AG20443 (cell line): ENCODE data around the gene GLUL.
"Not testable (repeated sequence)": the region's sequence is repeated elsewhere in the genome, so short reads cannot be mapped to it uniquely, and the experiment has no call there.

ENCODE experiments used
- DNase-seq: peaks from one replicate; pipeline ENCODE4 v3.0.0; 2012; ENCODE audit warnings: low spot score, mixed read lengths

Gene GLUL

DNA sequence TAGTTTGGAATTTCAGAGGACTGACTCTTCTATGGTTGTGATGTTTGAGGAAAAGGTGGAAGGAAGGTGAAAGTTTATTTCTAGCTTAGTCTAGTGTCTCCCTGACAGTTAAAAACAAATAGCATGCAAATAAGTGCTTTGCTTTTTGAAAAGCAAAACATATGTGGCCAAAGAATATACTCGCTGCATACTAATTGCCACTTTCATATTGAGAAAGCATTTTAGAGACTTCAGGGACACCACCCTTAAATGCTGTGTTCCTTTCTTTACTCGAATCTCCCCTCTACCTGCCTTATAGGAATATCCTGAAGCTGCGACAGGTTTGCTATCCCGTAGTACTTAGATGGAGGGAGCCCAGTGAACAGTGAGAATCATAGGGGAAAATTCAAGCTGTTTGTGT is 23.2 kb downstream of the GLUL start:
- DNase-seq, result no peak

DNA sequence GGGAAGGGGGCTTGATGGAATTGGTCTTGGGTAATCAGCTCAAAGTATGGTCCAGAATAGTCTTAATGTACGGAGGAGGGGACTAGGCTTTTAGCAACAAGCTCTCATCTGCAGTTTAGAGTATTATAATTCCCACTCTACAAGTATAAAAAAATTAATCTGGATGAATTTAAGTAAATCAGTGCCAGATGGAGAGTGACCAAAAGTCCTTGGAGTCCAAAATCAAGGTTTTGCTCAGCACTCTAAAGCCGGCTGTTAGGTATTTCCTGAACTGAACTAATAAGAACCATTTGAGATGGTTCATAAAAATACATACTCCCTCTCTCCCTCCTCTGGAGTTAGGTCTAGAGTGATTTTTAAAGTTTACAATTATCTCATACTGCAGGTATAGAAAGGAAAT is 23.7 kb downstream of the GLUL start:
- no peak for DNase-seq

DNA sequence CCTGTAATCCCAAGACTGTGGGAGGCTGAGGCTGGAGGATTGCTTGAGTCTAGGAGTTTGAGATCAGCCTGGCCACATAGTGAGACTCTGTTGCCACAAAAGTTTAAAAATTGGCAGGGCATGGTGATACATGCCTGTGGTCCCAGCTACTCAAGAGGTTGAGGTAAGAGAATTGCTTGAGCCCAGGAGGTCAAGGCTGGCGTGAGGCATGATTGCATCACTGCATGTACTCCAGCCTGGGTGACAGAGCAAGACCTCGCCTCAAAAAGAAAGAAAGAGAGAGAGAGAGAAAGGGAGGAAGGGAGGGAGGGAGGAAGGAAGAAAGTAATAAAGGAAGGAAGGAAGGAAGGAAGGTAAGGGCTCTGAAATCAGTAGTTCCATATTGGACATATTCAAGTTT is 25.0 kb downstream of the GLUL start:
- no peak for DNase-seq

DNA sequence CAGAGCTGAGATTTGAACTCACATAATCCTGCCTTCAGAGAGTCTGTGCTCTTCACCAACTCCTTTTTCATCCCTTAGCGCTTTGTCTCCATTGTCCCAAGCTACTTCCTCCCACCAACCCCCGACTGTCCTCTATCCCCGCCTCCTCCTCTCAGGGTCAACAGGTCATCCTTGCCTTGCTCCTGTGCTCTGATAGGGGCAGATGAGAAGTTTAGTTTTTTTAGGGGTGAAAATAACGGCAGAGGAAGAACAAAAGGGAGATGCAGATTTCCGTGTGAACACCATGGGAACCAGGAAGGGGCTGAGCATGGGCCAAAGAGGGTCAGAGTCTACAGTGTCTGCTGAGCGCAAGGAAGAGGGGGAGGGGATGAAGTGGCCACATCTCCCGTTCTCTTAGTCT is 31.9 kb downstream of the GLUL start:
- DNase-seq, result no peak

DNA sequence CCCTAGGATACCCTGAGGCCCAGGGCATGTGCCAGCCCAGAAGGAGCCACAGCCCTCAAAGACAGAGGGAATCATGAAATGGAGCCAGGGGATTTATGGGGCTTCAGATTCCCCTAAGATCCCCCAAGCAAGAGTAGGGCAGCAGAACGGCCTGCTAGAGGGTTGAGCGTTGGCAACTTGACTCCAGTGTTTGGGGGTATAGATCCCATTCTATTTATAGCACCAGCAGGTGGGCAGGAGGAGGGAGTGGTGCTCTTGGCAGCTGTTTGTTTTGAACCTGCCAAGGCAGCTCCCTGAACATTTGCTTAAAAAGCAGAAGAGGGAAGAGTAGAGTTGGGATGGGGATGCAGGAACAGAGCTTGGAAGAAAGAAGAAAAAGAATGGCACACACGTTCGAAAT is 33.7 kb downstream of the GLUL start:
- DNase-seq, result no peak

DNA sequence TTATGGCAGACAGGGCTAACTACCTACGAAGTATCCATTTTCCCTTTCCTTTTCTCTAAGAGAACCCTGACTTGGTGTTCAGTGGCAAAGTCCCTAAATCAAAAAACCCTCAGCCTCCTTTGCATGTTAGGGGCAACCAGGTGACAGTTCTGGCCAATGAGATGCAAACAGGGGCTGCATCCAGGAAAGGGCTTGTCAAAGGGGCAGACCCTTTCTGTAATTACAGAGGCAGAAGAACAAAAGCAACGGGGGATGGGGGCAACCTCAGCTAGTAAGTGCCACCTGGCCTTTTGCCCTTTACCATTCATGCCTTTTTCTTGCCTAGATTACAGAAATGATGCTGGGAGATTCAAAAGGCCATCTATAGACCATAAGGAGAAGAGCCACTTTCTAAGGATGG is 34.4 kb downstream of the GLUL start:
- DNase-seq, result no peak

DNA sequence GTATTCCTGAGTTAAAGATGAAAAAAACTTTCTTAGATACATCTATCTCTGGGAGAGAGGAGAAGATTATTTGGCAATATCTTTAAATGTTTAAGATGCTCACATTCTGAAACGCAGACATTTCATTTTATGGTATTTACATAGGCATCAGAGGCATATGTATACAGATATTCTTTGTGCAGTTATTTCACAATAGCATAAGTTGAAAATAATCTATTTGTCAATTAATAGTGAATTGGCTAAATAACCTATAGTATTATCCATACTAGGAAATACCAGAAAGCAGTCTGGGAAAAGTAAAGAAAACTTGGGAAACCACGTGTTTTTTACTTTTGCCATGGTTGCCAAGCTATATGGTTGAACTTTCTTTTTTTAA is 35.9 kb downstream of the GLUL start:
- DNase-seq, result no peak

DNA sequence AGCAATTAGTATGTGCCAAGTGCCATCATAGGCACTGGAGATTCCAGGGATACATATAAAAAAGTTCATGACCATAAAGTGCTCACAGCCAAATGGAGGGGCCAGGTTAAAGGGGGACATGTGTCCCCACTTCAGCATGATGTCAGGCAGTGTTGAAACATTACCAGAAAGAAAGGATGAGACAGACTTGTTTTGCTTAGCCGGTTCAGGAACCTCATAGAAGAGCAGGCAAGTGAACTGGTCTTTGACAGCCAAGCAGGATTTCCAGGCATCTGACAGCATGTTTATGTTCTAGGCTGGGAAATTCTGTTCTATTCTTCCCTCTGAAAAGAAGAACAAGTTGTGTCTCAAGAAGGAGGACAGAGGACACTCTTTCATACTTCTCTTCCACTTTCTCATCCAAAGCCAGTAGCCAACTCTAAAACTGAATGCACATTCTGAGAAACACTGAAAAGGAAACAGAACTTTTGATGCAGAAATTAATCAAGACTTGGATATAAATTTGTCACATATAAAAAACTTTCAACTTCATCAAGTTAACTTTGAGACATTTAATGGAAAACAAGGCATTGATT is 39.7 kb downstream of the GLUL start:
- no peak for DNase-seq

DNA sequence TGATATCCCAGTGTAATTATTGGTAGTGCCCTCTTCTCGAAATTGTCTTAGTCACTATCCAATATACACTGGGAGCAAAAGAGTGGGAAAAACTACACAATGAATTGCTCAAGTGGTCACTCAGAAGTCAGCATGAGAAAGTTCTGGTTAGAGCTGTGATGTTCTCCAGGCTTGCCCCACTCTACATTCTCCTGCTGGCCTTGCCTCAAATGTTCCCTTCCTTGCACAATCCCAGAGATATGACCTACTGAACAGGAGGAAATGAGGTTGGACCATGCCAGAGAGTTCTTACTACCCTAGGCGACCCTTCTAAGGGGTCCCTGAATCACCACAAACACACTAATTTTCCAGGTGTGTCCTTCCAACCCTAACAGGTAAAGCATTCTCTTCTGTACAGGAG is 40.8 kb downstream of the GLUL start:
- DNase-seq, result no peak

DNA sequence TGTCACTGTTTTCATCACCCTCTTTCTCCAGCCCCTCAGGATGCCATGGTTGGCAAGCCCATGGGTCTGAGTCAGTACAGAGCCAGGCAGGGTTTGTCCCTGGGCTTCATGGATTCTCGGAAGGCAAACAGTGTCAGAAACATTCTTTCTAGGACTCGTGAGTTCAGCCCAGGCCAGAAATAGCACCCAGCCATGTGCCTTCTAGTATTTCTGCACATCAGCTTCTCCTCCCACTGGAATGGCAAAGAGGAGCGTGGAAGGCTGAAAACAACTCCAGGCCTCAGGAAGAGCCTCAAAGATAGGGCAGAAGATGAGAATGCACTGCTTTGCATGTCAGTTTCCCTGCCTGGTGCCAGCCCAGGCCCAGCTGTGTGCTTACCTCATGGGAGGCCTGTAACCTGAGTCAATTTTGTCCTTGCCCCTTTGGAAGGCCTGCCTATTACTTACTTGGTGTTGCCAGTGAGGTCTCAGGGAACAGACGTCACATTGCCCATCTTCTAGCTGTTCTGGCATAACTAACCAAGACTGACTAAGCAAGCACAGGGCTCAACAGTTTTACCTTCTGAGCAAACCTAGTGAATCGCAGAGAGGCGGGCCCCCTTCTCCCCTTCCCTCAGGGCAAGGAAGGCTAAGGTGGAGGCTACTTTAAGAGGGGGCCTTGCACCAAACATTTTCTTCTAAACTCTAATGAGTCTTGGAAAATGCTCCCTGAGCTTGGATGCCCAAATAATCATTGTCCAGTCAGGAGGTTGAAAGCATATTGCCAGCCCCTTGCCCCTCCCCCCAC is 42.4 kb downstream of the GLUL start:
- peak; percentile 48 for DNase-seq

DNA sequence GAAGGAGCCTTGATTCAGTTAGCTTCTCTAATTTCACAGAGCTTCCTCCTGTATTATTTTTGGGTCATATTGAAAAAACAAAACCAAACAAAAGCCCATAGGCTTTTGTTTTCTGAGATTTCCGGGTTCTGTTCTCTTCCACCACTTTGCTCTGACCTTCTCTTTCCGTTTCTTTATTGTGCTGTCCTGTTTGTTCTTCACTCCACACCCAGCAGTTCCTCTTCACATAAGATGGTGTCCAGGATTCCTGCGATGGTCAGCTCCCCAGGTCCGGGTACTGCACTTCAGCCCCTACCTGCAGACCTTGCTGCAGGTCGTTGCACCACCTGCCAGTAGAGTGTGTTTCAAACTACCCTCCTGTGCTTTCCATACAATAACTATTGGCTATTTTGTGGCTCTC is 44.6 kb downstream of the GLUL start:
- no peak for DNase-seq

DNA sequence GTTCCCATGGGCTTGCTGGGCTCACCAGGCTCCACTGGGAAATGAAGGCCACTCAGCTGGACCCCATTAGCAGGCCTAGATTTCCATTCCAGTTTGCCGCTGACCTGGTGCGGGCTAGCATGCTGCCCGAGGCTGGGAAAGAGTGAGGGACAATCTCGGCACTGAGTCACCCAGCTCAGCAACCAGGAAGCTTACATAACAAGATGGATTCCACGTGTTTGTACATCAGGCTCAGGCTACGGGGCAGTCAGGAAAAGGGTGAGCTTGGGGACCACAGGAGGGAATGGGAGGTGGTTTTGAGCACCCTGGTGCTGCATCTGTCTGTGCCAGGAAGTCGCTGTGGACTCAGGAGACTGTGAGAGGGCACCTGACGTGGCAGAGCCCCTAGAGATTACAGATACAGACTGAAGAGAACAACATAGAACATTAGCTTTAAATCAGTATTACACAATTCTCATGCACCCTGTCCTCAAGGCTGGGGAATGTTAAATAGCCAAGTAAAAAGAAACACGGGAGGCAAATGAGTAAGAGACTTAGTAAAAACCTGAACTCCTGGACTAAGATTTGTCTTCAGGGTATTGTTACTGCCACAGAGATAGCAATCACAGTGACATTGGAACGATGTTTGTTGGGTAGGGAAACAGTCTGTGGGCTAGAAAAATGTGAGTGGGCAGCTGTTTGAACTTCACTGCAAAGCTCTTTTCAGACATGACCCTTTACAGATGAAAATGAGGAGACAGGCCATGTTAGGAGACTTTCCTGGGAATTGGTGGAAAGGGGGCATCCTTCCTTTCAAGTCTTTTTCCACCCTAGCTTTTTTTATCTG is 51.1 kb downstream of the GLUL start:
- peak; percentile 89 for DNase-seq

DNA sequence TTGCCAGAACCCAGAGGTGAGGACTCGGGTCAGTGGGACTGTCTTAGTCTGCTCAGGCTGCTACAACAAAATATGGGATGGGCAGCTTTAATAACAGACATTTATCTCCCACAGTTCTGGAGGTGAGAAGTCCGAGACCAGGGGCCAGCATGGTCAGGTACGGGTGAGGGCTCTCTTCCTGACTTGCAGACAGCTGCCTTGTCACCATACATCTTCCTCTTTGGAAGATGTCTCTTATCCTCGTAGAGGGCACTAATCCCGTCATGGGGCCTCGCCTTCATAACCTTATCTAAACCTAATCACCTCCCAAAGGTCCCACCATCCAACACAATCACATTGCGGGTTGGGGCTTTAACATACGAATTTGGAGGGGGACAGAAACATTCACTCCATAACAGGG is 51.9 kb downstream of the GLUL start:
- DNase-seq, result no peak

DNA sequence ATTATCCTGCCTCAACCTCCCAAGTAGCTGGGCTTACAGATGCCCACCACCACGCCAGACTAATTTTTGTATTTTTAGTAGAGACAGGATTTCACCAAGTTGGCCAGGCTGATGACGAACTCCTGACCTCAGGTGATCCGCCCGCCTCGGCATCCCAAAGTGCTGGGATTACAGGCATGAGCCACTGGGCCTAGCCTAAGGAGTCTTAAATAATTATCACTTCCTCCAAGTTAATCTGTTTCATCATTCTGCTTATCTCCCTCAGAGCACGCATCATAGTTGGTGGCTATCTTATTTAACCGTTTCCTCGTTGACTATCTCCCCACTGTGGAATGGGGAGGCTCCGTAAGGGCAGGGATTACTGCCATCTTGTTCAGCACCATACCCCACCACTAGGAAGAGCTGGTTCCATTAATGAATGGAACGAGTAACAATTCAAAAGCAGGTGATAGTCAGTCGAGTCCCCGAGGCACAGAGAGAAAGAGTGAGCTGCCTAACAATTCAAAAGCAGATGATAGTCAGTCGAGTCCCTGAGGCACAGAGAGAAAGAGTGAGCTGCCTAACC is 52.7 kb downstream of the GLUL start:
- no peak for DNase-seq

DNA sequence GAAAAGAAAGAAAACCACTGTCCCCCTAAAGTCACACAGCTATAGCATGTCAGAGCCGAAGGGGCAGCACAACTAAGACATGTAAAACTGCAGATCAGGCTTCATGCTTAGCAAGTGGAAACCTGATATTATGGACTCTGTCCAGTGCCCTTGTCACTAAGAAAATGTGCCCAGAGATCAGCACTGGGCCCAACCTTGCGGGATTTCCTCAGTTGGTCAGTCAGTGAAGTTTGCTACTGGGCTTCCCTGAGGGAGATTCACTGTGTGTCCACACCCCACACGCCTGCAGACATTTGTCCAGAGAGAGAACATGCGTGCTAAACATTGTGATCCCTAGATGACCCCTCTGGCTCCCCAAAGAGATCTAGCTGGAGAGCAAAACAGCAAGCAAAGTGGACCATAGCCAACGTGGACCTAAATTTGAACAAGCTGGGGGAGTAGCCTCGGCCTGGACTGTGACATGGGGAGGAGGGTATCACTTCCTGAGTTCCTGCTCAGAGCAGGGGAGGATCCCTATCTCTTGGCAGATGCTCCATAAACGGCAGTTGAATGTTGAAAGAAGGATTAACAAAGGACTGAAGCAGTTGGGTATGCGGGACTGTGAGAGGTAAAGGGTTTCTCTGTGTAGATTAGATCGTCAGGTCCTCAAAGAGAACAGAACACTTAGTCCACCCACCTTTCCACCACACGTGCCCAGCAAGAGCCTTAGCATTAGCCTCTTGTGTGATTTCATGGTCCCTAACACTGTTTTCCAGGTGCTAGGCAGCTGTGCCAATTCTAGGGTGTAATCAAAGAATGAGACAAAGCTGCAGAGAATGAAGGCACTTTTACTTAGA is 53.6 kb downstream of the GLUL start:
- peak; percentile 28 for DNase-seq

DNA sequence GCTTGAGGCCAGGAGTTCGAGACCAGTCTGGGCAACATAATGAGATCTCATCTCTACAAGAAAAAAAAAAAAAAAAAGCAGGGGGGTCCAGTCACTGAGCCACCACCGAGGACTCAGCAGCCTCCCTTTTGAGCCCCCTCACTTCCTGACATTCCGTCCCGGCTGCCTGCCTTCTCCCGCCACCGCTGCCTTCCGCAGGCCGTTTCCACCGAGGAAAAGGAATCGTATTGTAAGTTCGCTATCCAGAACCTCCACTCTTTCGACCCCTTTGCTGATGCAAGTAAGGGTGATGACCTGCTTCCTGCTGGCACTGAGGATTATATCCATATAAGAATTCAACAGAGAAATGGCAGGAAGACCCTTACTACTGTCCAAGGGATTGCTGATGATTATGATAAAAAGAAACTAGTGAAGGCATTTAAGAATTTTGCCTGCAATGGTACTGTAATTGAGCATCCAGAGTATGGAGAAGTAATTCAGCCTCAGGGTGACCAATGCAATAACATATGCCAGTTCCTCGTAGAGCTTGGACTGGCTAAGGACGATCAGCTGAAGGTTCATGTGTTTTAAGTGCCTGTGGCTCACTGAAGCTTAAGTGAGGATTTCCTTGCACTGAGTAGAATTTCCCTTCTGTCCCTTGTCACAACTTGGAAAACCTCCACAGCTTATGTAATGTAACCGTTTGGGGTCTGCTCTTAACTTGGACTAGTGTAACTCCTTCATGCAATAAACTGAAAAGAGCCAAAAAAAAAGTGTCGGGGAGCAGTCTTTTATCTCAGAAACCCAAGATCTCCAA is 55.6 kb downstream of the GLUL start:
- DNase-seq, result no peak

DNA sequence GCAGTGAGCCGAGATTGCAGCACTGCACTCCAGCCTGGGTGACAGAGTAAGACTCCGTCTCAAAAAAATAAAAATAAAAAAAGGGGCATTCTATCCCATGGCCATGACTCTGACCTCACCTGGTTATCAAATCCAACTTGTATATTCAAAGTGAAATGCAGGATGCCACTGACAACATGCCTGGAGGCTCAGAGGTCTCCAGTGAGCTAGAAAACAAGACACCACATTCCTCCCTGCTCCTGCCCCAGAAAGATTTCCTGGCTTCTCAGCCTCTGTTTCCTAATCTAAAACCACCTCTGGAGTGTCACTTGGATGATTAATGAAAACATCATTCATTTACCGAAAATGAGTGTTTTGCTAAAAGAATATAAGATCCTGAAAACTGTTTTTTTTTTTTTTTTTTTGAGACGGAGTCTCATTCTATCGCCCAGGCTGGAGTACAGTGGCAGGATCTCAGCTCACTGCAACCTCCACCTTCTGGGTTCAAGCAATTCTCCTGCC is 58.5 kb downstream of the GLUL start:
- not testable (repeated sequence) for DNase-seq

DNA sequence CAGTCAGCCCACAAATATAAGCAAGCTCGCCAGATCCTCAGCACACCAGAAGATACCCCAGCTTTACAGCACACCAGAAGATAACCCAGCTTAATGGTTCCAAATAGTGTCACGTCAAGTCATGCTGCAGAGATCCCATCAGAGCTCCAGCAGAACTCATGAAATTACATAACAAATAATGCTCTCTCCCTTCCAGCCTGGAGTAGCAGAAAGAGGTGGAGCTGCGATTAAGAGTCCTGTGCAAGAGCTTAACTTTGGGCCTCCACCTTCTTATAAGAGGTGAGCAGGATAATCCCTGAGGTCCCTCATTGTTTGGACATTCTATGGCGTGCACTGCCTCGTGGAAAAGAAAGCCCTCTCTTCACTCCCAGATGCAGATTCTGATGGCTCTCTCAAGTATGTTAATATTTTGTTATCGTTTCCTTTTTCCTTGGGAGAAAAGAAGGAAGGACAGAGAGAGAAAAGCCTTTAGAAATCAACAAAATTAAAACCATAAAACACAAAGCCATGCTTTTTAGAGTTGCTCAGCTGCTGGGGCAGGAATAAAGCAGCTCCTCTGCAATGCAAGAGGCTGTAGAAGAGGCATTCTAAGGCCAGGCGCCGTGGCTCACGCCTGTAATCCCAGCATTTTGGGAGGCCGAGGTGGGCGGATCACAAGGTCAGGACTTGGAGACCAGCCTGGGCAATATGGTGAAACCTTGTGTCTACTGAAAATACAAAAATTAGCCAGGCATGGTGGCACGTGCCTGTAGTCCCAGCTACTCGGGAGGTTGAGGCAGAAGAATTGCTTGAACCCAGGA is 59.1 kb downstream of the GLUL start:
- no peak for DNase-seq
